Body of pancreas (tissue), 4 donors: ENCODE measurements around the gene FAM20C.

ENCODE experiments used
- CTCF ChIP-seq, 7 experiments: fragments of 450-650 bp in 4 of 7; fragments of 200-600 bp in 3 of 7; sonication (generic) in 3 of 7; IDR thresholded peaks; one replicate each; pipeline ENCODE4 v1.5.1; 2016 to 2019; ENCODE audit warnings: antibody characterized with exemption in 7 of 7
- POLR2A ChIP-seq, 3 donors: fragments of 450-650 bp; IDR thresholded peaks; one replicate each; pipeline ENCODE4 v1.6.1; 2016; ENCODE audit warnings: antibody characterized with exemption in 3 of 3, mild to moderate bottlenecking in 2 of 3

GRCh38 chr7:298743-299142 is 106.4 kb downstream of the FAM20C start:
- no peak for TF ChIP-seq POLR2A (IDR thresholded peaks at IDR 0.05)
- TF ChIP-seq CTCF (IDR thresholded peaks at IDR 0.05): no peak
